ENCODE data around the gene ZC2HC1C. TPM values are rescaled to one million over a fixed set of nuclear protein-coding genes. Genes with fewer than 3 reads are reported as not detected.

The ZC2HC1C gene
- total and polyA plus RNA-seq, 3 donors from 2014 or later: 35.2 to 233 (median 63.5) TPM

- Histone ChIP-seq H3K27ac (peak within 1 kb of the TSS; percentile 80 to 94), H3K36me3 (ENCODE audit: low read depth, missing control alignments) (no peaks in the 10 kb centered on the region), H3K4me3 (peak within 1 kb of the TSS; percentile 74 to 76), H3K27me3 (no peaks in the 10 kb centered on the region), H3K4me1 (peaks cover 17% of the 10 kb centered on the region), H3K9me3 (no peaks in the 10 kb centered on the region)
- TF ChIP-seq CTCF (IDR thresholded peaks at IDR 0.05) (no peak), POLR2A (IDR thresholded peaks at IDR 0.05) (no peak)
- intact Hi-C loops (cut with DNase I; ENCODE audit: low total_unique reads): no loop called here
- 0% methylated on average over 37 to 56 of the region's 59 CpGs for WGBS, 2 donors
- peak; percentile 88 for DNase-seq
Observed at GRCh38 chr14:75050852-75051555, 18.4 kb upstream of the ZC2HC1C start, which contains the start of gene MLH3. Gene MLH3, minus strand, starts transcription at chr14:75051467. Its CDS starts 1,812 bp downstream, at chr14:75049655.

GRCh38 chr14:75051556-75051899, 17.9 kb upstream of the ZC2HC1C start:
- no peak for DNase-seq
- Histone ChIP-seq H3K4me1 (peaks cover 17% of the 10 kb centered on the region), H3K36me3 (ENCODE audit: low read depth, missing control alignments) (no peaks in the 10 kb centered on the region), H3K27ac (peak overlapping the region in 1 of 2 donors; percentile 94), H3K27me3 (no peaks in the 10 kb centered on the region), H3K9me3 (no peaks in the 10 kb centered on the region), H3K4me3 (peak overlapping the region; percentile 74 to 76)
- 20 to 23% methylated on average over 5 of the region's 5 CpGs for WGBS, 2 donors
- TF ChIP-seq POLR2A (IDR thresholded peaks at IDR 0.05): no peak
- TF ChIP-seq CTCF (IDR thresholded peaks at IDR 0.05): no peak
- intact Hi-C loops (cut with DNase I; ENCODE audit: low total_unique reads): no loop called here

GRCh38 chr14:75053396-75054291, 15.8 kb upstream of the ZC2HC1C start:
- Histone ChIP-seq H3K9me3 (no peaks in the 10 kb centered on the region), H3K36me3 (ENCODE audit: low read depth, missing control alignments) (no peaks in the 10 kb centered on the region), H3K27me3 (no peaks in the 10 kb centered on the region), H3K4me1 (peaks cover 16% of the 10 kb centered on the region), H3K27ac (no peak overlapping the region), H3K4me3 (no peak overlapping the region)
- DNase-seq: no peak
- WGBS, 2 donors: 65 to 68% methylated on average over 5 of the region's 5 CpGs
- intact Hi-C loops (cut with DNase I; ENCODE audit: low total_unique reads): no loop called here
- TF ChIP-seq CTCF (IDR thresholded peaks at IDR 0.05): no peak
- TF ChIP-seq POLR2A (IDR thresholded peaks at IDR 0.05): no peak

GRCh38 chr14:75054421-75054820, 15.0 kb upstream of the ZC2HC1C start:
- Histone ChIP-seq H3K27me3 (no peaks in the 10 kb centered on the region), H3K4me1 (peaks cover 8% of the 10 kb centered on the region), H3K9me3 (no peaks in the 10 kb centered on the region), H3K27ac (no peak overlapping the region), H3K4me3 (no peak overlapping the region), H3K36me3 (ENCODE audit: low read depth, missing control alignments) (no peaks in the 10 kb centered on the region)
- 75 to 77% methylated on average over 1 of the region's 1 CpG for WGBS, 2 donors
- intact Hi-C loops (cut with DNase I; ENCODE audit: low total_unique reads): no loop called here
- no peak for TF ChIP-seq CTCF (IDR thresholded peaks at IDR 0.05)
- TF ChIP-seq POLR2A (IDR thresholded peaks at IDR 0.05): no peak
- DNase-seq: no peak

All from testis (tissue), 3 donors.